PC-3 (cell line): ENCODE measurements around the gene ZNF814.

ENCODE experiments used
- CTCF ChIP-seq: fragments of 300-600 bp; sonication (generic); conservative IDR thresholded peaks from 2 replicates; pipeline ENCODE4 v1.5.1; 2017; ENCODE audit warnings: antibody characterized with exemption, low read depth, mild to moderate bottlenecking, low read length
- EZH2 ChIP-seq: fragments of 300-600 bp; sonication (generic); IDR thresholded peaks from one replicate; pipeline ENCODE4 v1.6.1; 2017; ENCODE audit warnings: antibody characterized with exemption, mild to moderate bottlenecking, low read length; ENCODE audit not compliant: unreplicated experiment
- EZH2phosphoT487 ChIP-seq: fragments of 300-600 bp; sonication (generic); IDR thresholded peaks from 2 replicates; pipeline ENCODE4 v1.6.1; 2018; ENCODE audit warnings: mild to moderate bottlenecking, antibody characterized with exemption, low read length, borderline replicate concordance

DNA sequence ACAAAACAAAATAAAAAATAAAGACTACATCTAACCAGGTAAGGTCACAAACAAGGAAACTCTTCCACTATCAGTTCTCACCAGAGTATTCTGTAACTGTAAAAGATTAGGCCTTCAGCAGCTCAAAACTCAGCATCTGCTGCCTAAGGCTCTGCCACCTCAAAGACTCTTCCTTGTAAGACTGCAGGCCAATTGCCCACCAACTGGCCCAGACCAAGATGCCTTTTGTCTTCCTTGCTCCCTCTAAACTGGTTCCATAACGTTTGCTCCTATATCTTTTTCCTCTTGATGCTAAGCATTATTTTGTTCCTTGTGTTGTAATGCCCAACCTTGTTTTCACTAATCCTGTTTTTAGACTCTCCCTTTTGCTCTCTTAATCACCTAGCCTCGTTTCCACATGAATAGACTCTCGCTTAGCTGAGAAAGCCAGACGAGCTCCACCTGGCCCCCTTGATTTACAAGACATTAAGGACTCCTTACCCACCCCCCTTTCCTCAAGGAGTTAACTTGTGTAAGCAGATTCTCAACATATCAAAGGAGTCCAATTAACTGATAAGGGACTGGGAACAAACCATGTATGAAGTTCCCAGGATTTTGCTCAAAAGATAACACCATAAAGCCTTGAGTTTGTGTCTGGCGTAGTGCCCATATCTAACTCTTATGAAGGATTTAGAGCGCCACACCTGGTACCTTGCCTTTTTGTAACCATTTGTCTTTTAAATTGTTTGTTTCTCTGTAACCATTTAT is 1.5 kb downstream of the ZNF814 start:
- TF ChIP-seq CTCF = no peak
- no peak for TF ChIP-seq EZH2
- TF ChIP-seq EZH2phosphoT487 = no peak
